NCI-H446 treated with DMSO at 0.1 percent for 48 hours (cell line): ENCODE data around the gene SLC2A11.

Source experiments
- DNase-seq: peaks from one replicate; lab custom pipeline; 2025; lab: John Stamatoyannopoulos, UW

Gene SLC2A11, protein sequence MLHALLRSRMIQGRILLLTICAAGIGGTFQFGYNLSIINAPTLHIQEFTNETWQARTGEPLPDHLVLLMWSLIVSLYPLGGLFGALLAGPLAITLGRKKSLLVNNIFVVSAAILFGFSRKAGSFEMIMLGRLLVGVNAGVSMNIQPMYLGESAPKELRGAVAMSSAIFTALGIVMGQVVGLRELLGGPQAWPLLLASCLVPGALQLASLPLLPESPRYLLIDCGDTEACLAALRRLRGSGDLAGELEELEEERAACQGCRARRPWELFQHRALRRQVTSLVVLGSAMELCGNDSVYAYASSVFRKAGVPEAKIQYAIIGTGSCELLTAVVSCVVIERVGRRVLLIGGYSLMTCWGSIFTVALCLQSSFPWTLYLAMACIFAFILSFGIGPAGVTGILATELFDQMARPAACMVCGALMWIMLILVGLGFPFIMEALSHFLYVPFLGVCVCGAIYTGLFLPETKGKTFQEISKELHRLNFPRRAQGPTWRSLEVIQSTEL

DNA sequence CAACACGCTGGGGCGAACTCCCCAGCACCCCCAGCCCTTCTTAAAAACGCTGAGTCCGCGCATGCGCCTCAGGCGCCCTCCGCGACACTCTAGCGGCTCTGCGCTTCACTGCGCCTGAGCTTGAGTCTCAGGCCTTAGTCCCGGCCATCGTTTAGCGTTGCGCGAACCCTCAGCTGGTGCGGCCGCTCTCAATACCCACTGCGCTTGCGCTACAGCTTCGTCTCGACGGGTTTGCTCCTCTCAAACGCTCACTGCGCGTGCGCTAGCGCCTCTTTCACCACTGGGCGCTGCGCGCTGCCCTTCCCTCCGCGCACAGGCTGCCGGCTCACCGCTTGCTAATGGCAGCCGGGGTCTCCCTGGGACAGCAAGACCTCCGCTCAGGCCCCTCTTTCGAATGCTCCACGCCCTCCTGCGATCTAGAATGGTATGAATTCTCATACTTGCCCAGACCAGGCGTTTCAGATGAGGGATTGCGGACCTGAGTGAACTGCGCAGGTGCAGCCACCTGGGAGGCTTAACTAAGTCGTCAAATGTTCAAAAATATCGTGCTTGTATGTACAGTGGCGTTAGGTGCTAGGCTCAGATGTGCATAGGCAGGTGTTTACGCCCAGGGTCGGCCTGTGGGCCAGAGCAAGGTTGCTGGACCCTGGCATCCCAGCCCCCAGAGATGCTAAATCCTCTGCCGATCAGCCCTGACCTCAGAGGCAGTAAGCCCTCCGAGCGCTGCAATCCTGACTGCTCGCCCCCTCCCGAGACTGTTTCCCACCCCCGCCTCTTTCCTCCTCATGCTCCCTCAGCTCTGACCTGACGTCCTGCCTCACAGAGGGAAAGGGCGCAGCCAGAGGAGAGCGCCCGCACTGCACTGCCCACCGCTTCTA lies at the start of gene SLC2A11:
SLC2A11 (plus strand) TSS at position 270 of the 878 bp plus-strand sequence; CDS start at position 395, 125 bp downstream.
- DNase-seq = peak; percentile 93

DNA sequence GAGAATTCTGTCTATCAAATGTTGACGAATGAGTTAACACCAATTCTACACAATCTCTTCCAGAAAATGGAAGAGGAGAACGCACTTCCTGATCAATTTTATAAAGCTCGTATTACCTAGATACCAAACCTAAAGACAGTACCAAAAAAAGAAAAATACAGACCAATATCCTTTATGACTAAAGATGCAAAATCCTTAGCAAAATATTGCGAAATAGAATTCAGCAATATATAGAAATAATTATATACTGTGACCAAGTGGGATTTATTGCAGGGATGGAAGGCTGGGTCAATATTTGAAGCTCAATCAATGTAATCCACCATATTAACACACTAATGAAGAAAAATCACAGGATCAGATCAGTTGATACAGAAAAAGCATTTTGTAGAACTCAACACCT lies 45.3 kb upstream of the SLC2A11 start:
- DNase-seq = no peak

DNA sequence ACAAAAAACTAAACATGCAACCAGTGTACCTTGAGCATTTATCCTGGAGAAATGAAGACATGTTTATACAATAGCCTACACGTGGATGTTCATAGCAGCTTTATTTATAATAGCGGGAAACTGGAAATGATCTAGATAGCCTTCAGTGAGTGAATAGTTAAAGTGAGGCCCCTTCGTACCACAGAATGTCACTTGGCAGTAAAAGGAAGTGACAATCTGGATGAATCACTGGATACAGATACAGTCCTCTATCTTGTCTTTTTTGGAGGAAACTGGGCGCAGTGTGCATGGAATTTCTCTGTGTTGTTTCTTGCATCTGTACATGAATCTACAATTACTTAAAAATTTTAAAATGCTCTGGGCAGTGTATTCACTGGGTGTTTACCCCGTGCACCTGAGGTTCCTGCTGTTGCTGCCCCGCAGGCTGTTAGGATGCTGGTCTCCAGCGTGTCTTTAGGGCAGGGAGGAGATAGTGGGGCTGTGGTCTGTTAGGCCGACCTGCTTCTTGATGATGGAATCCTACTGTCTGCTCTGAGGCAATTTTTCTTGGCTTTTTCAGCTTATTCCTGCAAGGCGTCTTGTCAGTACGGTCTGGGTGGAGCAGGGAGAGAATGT lies 42.0 kb upstream of the SLC2A11 start:
- DNase-seq = no peak

DNA sequence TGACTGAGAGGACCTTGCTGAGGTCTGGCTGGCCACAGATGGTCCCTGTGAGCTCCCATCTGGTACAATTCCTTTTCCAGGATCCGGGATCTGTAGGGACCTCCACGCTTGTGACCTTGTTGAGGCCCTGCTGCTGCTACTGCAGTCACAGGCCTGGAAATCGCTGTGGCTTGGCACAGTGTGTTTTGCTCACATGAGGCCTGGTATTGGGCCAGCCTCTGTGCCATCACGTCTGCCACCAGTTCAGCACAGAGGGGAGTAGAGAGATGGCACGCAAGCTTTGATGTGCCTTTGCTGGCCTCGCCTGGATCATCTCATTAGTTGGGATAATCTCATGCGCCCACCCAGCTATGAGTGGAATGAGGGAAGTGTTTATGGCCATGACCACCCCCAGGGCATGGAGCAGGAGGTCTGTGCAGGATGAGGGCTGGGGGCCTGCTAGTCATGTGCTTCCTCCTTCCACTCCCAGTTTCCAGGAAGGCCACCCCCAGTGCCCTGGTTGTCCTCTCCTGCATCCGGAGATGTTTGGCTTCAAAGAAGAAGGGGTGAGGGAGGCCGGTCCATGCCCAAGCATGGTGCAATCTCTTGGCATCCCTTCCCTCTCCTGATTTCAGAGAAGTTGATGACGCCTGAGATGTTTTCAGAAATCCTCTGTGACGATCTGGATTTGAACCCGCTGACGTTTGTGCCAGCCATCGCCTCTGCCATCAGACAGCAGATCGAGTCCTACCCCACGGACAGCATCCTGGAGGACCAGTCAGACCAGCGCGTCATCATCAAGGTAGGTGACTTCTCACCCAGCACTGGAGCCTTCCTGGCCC lies 41.3 kb upstream of the SLC2A11 start:
- DNase-seq = peak; percentile 59

DNA sequence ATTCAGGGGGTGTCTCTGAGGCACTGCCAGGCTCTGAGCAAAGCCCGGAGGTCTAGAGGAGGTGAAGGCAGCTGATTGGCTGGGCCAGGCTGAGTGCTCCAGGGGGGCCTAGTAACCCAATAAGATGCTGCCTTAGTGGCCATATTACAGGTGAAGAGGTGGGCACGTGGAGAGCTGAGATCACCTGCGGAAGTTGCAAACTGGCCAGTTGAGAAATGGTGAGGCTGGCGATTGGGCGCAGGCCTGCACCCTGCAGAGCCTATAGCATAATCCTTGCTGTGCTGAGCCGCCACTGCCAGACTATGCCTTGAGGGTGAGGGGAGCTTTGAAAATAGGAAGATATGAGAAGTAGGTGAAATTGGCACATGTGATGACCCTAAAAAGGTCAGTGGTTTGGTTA lies 40.5 kb upstream of the SLC2A11 start:
- DNase-seq = no peak

DNA sequence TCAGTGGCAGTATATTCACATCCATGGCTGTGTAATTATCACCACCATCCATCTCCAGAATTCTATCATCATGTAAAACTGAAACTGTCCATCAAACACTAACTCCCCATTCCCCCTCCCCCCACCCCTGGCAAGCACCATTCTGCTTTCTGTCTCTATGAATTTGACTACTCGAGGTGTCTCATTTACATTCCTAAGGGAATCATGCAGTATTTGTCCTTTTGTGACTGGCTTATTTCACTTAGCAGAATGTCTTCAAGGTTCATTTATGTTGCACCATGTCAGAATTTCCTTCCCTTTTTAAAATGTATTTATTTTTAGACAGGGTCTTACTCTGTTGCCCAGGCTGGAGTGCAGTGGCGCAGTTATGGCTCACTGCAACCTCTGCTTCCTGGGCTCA lies 39.1 kb upstream of the SLC2A11 start:
- no peak for DNase-seq

DNA sequence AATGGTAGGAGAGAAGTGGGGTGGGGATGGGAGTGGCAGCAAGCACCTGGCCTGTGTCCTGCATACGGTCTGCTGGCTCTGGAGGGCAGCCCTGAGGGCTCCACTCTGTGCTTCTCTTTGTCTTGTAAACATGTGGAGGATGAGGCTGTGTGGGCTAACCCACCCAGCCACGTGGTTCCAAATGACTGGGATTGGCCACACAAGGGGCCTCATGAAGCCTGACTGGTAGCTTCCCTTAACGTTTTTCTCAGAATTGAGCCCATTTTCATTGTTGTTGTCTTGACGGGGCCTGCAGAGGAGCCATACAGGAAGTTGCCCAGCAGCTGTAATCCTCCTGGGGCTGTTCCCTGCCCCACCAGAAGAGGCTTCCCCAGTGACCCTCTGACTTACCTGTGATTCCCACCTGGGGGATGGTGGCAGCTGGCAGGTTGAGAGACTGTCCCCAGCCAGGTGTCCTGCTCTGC lies 36.9 kb upstream of the SLC2A11 start:
- no peak for DNase-seq

DNA sequence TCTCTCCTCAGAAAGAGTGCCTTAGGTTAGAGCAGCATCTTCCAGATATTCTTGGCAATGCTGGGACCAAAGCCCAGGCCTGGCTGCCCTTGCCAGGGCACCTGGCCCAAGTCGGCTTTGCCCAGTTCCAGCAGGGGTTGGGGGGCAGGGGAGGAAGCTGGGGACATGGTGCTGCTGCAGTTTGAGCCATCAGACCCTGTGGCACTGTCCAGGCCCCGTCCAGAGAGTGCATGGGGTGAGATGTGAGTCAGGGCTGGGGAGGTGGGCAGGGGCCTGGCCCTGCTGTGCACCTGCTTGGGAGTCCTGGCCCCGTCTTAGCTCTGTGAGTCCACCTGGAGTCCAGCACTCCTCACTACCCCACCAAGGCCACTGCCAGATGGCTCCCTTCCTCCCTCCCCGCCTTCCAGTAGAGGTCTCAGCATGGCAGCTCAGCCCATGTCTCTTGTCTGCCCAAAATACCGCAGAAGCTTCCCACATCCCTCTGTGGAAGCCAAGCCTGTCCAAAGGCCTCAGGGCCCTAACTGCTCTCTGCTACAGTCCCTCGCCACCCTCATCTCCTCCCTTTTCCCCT lies 35.5 kb upstream of the SLC2A11 start:
- no peak for DNase-seq

DNA sequence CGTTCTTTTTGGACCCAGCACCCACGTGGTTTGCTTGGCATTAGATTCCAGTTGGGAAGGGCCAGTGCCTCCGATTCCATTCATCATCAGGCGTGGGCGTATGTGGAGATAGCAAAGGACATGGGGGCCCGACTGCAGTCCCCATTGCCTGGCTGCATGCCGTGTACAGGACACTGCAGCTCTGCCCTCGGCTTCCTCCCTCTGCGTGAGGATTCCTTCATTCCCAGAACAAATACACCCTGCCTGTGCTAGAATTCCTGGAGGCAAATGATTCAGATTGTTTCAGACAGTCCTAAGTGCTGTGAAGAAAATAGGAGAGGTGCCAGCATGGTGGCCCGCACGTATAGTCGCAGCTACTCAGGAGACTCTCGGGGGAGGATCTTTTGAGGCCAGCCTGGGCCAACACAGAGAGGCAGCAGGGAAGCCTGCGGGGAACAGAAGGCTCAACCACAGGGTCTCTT lies 34.3 kb upstream of the SLC2A11 start:
- DNase-seq = no peak

DNA sequence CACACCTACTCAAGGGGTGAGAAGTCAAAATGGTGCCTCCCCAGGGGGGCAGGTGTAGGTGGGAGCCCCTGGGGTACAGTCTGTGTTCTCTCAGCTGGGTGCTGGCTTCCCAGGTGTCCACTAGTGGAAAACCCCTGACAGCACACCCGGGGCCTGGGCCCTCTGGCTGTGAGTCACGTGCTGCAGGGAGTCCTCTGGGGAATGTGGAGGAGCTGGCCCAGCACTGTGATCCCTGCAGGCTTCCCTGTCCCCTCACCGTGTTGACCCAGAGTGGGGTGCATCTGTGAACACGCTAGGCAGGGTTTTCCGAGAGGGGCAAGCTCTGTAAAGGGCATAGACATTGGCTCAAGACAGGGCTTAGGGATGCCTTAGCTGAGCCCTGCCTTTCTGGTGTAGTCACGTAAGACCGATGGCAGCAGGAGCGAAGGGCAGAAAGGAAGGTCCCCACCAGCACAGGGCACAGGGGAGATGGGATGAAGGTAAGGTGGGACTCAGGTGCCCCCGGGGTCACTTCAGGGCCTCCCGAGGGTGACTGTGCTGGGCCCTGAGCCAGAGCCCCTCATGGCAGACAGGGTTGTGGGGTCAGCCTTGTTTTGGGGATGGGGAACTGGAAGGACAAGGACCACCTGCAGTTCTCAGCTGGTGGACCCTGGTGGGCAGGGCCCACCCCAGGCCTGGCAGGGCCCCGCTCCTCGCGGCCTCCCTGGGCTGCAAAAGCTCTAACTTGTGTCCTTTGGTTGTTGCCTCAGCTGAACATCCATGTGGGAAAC lies 33.0 kb upstream of the SLC2A11 start:
- no peak for DNase-seq

DNA sequence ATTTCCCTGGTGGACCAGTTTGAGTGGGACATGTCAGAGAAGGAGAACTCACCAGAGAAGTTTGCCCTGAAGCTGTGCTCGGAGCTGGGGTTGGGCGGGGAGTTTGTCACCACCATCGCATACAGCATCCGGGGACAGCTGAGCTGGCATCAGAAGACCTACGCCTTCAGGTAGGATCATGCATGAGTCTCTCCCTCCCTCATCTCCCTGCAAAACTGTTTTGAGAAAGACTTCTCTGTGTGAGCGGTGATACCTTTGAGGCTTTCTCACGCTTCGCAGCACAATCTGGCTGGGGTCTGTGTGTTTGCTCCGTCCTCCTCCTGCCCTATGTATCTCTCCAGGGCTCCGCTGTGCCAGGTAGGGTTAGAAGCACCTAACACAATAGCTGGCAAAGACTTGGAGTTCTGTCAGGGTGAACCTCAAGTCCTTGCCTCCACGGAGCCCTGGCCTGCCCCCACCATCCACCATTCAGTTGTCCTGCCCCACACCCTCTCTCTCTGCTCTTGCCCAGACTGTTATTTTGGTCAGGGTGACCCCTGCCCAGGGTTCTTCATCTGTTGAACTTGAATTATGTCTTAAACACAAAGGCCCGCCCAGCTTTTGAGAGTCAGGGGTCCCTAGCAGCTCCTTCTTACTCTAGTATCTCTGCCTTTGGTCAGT lies 32.3 kb upstream of the SLC2A11 start:
- DNase-seq = no peak

DNA sequence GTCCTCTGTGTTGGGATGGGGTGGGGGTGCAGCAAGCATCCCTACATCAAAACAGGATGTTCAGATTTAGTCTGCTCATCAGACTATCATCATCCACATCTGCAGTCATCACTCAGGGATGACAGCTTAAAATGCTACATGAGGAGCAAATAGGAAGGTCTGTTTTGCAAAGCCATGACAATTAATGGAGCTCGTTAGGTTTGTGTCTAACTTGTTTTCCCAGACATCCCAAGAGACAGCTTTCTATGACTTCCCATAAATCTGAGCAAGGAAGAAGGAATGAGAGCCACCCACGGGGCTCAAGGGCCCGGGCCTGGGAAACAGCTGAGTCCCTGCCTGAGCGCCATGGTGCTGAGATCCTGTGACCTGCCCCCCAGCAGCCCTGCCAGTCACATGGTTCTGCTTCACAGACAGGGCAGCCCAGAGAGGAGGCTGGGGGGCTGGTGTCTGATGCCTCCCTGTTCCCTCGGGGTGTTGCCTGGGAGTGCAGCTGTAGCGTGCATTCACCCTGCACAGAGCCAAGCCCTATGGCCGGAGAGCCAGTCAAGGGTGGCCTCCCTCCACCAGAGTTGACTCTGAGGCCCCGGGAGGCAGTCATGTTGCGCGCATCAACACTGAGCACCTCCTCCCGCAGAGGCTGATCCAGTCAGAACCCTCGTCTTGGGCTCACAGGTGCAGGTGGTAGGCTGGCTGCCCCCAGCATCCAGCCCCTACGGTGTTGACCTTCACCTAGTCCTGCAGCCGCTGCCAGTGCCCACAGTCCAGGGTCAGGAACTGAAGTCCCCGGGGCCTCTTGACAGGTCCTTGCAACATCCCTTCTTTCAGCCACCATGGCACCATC lies 30.9 kb upstream of the SLC2A11 start:
- DNase-seq = no peak

DNA sequence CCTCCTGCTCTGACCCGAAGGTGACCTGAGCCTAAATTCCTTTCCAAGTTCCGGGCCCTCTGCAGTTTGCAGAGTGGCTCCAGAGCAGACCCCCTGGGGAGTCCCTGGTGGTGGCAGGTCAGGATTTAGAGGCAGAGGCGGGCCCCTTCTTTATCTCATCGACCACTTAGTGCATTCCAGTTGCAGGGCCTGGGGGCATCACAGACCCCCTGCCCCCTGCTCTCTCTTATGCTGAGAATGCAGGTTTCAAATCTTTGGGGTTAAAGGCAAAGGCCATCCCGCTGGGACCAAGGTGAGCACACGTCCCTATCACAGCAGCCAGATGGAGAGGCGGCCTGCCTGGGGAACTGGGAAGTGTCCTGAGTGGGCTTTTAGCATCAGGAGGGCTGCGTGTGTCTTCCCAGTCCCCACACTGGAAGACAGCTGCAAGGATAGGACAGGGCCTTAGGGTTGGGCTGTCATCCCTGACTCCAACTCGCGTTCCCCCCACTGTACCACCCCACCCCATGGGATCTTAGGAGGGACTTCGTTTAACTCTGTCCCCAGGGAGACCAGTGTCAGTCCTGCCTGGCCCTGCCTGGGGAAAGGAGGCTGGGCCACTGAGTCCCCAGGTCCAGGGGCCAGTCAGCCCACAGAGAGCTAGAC lies 30.2 kb upstream of the SLC2A11 start:
- DNase-seq = no peak

DNA sequence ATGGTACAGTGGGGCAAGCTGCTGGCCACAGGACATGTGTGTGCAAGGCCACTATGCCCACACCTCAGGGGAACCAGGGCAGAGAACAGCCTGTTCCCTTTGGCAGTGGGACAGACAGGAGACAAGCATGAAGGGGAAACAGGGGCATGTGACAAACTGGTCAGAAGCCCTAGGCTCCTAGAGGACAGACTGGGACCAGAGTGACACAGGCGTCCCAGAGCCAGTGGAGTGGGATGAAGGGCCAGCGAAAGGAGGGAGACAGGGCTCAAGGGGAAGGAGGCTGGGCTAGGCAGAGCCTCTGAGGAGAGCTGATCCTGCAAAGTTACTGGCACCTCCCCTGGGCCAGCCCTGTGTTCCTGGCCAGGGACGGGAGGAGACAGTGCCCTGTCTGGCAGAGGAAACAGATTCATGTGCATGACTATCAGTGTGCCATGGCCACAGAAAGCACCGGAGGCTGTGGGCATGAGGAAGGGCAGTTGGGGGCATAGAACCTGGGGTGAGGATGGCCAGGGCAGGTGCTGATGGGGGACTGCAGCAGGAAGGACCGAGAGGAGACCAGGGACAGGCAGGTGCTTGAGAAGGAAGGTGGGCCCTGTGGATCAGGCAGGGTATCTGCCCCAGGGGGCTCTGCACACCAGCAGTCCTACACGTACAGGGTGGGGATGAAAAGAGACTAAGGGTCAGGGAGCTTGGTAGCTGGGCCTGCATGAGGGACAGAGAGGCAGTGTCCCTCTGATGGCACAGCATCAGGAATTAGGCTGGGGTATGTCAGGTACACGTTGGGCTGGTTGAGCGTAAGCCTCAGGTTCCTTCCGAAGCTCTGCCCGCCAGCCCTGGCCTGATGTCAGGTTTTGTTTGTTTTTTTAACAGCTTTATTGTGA lies 28.6 kb upstream of the SLC2A11 start:
- DNase-seq = no peak

DNA sequence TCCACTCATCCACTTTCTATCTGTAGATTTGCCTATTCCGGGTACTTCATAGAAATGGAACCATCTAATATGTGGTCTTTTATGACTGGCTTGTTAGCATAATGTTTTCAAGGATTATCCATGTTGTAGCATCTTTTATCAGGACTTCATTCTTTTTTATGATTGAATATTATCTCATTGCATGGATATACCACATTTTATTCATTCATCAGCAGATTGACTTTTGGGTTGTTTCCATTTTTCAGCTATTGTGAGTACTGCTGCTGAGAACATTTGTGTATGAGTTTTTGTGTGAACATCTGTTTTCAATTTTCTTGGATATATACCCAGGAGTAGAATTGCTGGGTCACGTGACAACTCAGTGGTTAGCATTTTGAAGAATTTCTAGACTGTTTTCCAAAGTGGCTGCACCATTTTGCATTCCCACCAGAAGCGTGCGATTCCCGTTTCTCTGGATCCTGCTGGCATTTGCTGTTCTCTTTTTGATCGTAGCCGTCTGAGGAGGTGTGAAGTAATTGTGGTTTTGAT lies 27.8 kb upstream of the SLC2A11 start:
- DNase-seq = no peak

DNA sequence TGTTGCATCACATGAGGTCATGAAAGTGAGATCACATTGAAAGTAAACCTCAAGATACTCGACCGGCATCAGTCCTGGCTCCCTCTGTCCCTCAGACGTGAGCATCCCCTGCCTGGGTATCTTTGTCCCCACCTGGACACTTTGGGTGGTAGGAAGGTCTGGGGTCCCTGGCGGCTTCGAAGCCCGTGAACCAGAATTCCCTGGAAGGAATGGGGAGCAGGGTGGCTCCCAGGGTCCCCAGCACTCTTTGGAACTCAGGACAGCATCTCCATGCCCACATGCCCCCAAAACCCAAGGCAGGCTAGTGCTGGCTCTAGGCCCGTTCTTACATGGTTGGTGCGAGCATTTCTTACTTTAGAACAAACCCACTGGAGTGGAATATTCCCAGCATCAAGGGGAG lies 26.4 kb upstream of the SLC2A11 start:
- DNase-seq = no peak

DNA sequence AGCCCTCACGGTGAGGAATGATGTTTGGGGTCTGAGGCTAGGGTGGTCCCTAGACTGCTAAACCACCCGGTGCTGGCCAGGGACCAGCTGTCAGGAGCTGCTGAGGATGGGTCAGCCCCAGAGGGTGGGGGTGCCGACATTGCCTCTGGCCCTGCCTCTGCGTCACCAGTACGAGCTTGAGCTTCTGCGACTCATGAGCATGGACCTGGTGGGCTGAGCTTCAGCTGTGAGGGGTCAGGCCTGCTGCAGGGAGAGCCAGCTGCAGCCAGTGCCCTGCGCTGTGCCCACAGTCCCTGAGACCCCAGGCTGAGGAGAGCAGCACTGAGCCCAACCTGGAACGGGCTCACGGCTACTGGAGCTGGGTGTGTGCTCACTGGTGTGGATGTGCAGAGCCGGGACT lies 25.9 kb upstream of the SLC2A11 start:
- DNase-seq = no peak
